A549 (cell line): Measurements from ENCODE around the gene MAGOH.

Experiments
- CEBPB ChIP-seq, 2 experiments: fragments of >200 bp in 1 of 2; sonication (Bioruptor Twin) in 1 of 2; formaldehyde crosslinking in 1 of 2; IDR thresholded peaks; 2 replicates each; pipeline ENCODE4 v1.6.1; 2012 to 2016
- CHD2 ChIP-seq: fragments of 150-350 bp; IDR thresholded peaks from 2 replicates; pipeline ENCODE4 v1.6.1; 2014; ENCODE audit warnings: low read length; ENCODE audit not compliant: partially characterized antibody
- CTCF ChIP-seq: fragments of >200 bp; sonication (Bioruptor Twin); formaldehyde crosslinking; IDR thresholded peaks from 3 replicates; pipeline ENCODE4 v1.5.1; 2016
- EP300 ChIP-seq, 2 experiments: fragments of >200 bp; sonication (Bioruptor Twin); formaldehyde crosslinking; IDR thresholded peaks; 2 replicates in 1 of 2; 3 replicates in 1 of 2; pipeline ENCODE4 v1.6.1; 2016 to 2017
- HDAC2 ChIP-seq: fragments of 200-600 bp; sonication (generic); IDR thresholded peaks from 2 replicates; pipeline ENCODE4 v1.6.1; 2016
- HEYL ChIP-seq: fragments of 250-450 bp; sonication (Bioruptor Pico); IDR thresholded peaks from 2 replicates; pipeline ENCODE4 v1.8.0; 2021; ENCODE audit warnings: mild to moderate bottlenecking, moderate library complexity
- RAD21 ChIP-seq, 2 experiments: fragments of >200 bp in 1 of 2; sonication (Bioruptor Twin) in 1 of 2; formaldehyde crosslinking in 1 of 2; IDR thresholded peaks in 1 of 2; conservative IDR thresholded peaks in 1 of 2; 2 replicates in 1 of 2; 3 replicates in 1 of 2; pipeline ENCODE4 v1.6.1; 2012 to 2018; ENCODE audit warnings: inconsistent platforms in 1 of 2
- RCOR1 ChIP-seq: fragments of 150-350 bp; IDR thresholded peaks from 2 replicates; pipeline ENCODE4 v1.6.1; 2014; ENCODE audit warnings: antibody characterized with exemption, low read length, low read depth
- RFX5 ChIP-seq: fragments of 450-650 bp; IDR thresholded peaks from 2 replicates; pipeline ENCODE4 v1.7.1; 2014; ENCODE audit warnings: antibody characterized with exemption, mild to moderate bottlenecking, moderate library complexity
- SMC3 ChIP-seq: fragments of >200 bp; sonication (Bioruptor Twin); formaldehyde crosslinking; IDR thresholded peaks from 3 replicates; pipeline ENCODE4 v1.6.1; 2018; ENCODE audit warnings: inconsistent platforms
- ZNF302 ChIP-seq: fragments of 250-450 bp; sonication (Bioruptor Pico); IDR thresholded peaks from 2 replicates; pipeline ENCODE4 v1.9.0; 2021; ENCODE audit warnings: inconsistent platforms, mild to moderate bottlenecking, moderate library complexity
- TF ChIP-seq, protein P1 (sequence below): IDR thresholded peaks from 2 replicates; pipeline ENCODE4 v1.6.1; 2012

DNA sequence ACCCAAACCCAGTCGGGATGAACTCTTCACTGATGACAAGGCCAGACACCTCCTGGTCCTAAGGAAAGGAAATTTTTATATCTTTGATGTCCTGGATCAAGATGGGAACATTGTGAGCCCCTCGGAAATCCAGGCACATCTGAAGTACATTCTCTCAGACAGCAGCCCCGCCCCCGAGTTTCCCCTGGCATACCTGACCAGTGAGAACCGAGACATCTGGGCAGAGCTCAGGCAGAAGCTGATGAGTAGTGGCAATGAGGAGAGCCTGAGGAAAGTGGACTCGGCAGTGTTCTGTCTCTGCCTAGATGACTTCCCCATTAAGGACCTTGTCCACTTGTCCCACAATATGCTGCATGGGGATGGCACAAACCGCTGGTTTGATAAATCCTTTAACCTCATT, 28.0 kb downstream of the MAGOH start:
- TF ChIP-seq CTCF (no peak), ZNF302 (CRISPR knock-in tag) (no peak), CHD2 (no peak), RAD21 (conservative IDR thresholded peaks at IDR 0.05 in 1 of 2, IDR thresholded peaks at IDR 0.05 in 1 of 2) (no peak), EP300 (IDR thresholded peaks at IDR 0.05) (no peak), HDAC2 (no peak), RCOR1 (no peak), RFX5 (no peak), CEBPB (IDR thresholded peaks at IDR 0.05) (no peak), SMC3 (no peak), HEYL (CRISPR knock-in tag) (no peak)
- TF ChIP-seq, protein P1, sequence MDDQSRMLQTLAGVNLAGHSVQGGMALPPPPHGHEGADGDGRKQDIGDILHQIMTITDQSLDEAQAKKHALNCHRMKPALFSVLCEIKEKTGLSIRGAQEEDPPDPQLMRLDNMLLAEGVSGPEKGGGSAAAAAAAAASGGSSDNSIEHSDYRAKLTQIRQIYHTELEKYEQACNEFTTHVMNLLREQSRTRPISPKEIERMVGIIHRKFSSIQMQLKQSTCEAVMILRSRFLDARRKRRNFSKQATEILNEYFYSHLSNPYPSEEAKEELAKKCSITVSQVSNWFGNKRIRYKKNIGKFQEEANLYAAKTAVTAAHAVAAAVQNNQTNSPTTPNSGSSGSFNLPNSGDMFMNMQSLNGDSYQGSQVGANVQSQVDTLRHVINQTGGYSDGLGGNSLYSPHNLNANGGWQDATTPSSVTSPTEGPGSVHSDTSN = no peak
